Mucosa of rectum (tissue), 2 donors: ENCODE measurements around the gene KCTD8.

Experiments
- H3K27ac ChIP-seq, 2 donors: one replicate each; pipeline ENCODE4 v1.7.0; 2013; ENCODE audit warnings: inconsistent platforms in 2 of 2, low read depth in 2 of 2, low read length in 2 of 2
- H3K27me3 ChIP-seq, 2 donors: one replicate each; pipeline ENCODE4 v1.7.0; 2013; ENCODE audit warnings: low read length in 2 of 2; ENCODE audit not compliant: control insufficient read depth in 2 of 2, insufficient read depth in 2 of 2
- H3K36me3 ChIP-seq, 2 donors: one replicate each; pipeline ENCODE4 v1.7.0; 2013; ENCODE audit warnings: low read length in 2 of 2; ENCODE audit not compliant: control insufficient read depth in 2 of 2, insufficient read depth in 2 of 2
- H3K4me1 ChIP-seq, 2 donors: one replicate each; pipeline ENCODE4 v1.7.0; 2013; ENCODE audit warnings: low read length in 2 of 2, mild to moderate bottlenecking in 1 of 2; ENCODE audit not compliant: control insufficient read depth in 2 of 2, insufficient read depth in 2 of 2
- H3K4me3 ChIP-seq, 2 donors: one replicate each; pipeline ENCODE4 v1.7.0; 2013; ENCODE audit warnings: low read length in 2 of 2
- H3K9ac ChIP-seq, 2 donors: one replicate each; pipeline ENCODE4 v1.7.0; 2013; ENCODE audit warnings: low read length in 2 of 2, low read depth in 1 of 2, mild to moderate bottlenecking in 1 of 2
- H3K9me3 ChIP-seq, 2 donors: one replicate each; pipeline ENCODE4 v1.7.0; 2013; ENCODE audit warnings: low read length in 2 of 2; ENCODE audit not compliant: control insufficient read depth in 2 of 2
- donor health status: healthy.
- donor health status: Normal muscosa, but diverticular disease.

The KCTD8 gene

DNA sequence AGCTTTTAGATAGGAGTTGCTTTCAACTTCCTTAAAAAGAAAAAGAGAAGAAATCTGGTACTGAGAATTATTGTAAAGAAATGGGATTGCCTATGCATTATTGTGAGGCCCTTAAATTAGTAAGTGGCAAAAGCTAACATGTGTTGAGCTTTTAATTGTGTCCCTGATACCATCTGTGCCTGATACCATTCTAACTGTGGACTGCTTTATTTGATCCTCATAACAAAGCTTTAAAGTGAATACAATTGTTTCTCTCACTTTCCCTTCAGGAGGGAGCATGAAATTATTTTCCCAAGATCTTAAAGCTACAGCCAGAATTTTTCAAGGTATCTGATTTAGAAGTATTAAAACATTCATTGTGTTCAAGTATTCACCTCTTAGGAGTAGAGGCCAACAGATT is 9.9 kb downstream of the KCTD8 start:
- Histone ChIP-seq H3K4me1 (no peaks in the 10 kb centered on the region), H3K4me3 (no peak overlapping the region), H3K9me3 (no peaks in the 10 kb centered on the region), H3K9ac (no peak overlapping the region), H3K27me3 (no peaks in the 10 kb centered on the region), H3K36me3 (no peaks in the 10 kb centered on the region), H3K27ac (no peak overlapping the region)

DNA sequence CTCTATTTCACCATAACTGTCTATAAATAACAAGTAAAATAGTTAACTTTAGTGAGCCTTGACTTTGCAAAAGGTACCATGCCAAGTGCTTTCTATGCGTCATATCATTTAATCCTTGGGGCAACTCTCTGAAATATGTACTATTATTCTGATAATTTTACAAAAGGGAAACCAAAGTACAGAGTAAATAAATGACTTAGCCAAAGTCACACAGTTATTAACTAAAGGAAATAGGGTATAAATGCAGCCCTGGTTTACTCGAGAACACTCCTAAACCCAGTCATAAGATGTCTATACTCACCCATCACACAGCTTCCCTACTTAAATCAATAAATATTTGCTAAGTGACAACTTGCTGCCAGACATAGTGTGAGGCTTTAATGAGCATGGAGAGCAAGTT is 14.4 kb downstream of the KCTD8 start:
- Histone ChIP-seq H3K9me3 (no peaks in the 10 kb centered on the region), H3K4me3 (no peak overlapping the region), H3K4me1 (no peaks in the 10 kb centered on the region), H3K36me3 (no peaks in the 10 kb centered on the region), H3K27ac (no peak overlapping the region), H3K9ac (no peak overlapping the region), H3K27me3 (no peaks in the 10 kb centered on the region)

DNA sequence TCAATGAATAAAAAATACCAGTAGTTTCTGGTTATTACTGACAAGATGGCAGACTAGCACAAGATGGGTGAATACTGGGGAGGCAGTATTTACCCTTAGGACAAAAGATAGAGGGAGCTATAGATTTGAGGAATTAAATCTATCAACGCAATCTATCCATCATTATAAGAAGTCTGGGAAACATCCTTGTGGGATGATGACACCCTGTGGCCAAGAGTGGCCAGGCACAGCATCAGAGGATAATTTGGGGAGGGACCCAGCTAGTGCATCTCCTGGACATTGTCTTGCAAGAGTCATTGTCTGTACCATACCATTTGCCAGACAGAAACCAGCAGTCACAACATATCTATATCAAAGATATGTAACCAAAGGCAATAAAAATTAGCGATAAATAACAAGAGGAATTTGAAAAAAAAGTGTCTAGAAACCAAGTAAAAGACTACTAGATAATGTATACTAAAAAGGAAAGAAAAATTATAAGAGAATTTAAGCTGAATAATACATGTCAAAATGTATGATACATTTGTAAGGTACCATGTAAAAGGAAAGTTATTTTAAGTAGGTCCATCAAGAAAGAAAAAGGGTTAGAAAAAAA is 22.9 kb downstream of the KCTD8 start:
- Histone ChIP-seq H3K9me3 (no peaks in the 10 kb centered on the region), H3K36me3 (no peaks in the 10 kb centered on the region), H3K4me1 (no peaks in the 10 kb centered on the region), H3K4me3 (no peak overlapping the region), H3K9ac (no peak overlapping the region), H3K27me3 (no peaks in the 10 kb centered on the region), H3K27ac (no peak overlapping the region)

DNA sequence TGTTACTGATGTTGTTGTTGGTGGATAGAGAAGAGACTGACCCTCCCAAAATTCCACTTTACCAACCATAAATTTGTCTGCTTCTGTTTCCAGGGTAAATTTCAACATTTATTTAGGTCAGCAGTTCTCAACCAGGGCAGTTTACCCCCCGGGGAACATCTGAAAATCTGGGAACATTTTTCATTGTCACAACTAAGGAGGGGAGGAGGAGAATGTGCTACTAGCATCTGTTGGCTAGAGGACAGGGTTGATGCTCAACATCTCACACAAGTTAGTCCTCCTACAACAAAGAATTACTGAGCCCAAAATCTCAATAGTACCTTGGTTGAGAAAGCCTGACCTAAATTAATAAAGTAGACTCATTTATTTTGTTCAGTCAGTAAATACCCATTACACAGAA is 25.7 kb downstream of the KCTD8 start:
- Histone ChIP-seq H3K36me3 (no peaks in the 10 kb centered on the region), H3K9ac (no peak overlapping the region), H3K4me3 (no peak overlapping the region), H3K27ac (no peak overlapping the region), H3K27me3 (no peaks in the 10 kb centered on the region), H3K9me3 (no peaks in the 10 kb centered on the region), H3K4me1 (no peaks in the 10 kb centered on the region)

DNA sequence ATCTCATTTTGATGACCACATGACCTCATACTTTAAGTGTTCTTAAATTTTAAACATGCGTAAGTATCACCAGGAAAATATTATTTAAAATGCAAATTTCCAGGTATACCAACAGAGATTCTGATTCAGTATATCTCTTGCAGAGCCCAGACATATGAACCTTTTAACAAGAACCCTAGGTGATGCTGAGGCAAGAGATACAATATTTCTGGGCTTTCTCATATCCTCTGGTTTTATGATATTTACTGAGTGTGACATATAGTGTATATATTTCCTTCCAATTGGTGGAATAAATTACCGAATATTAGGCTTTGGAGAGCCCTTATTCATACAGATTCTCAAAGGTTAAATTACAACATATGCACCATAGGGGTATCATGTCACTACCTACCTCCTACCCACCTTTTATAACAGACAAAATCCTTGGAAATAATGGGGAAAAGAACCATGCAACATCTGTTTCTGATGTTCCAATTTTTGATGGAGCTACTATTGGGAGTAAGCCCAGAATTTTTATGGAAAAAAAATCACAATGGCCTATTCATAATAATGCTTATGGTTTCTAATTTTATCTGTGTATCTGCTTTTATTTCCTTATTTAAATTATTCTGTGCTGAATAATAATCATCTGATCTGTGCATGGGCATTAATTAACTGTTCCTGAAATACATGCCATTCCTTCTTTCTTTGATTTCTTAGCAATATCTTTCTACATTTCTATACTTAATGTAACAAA is 27.1 kb downstream of the KCTD8 start:
- Histone ChIP-seq H3K27ac (no peak overlapping the region), H3K4me3 (no peak overlapping the region), H3K9me3 (no peaks in the 10 kb centered on the region), H3K4me1 (no peaks in the 10 kb centered on the region), H3K9ac (no peak overlapping the region), H3K27me3 (no peaks in the 10 kb centered on the region), H3K36me3 (no peaks in the 10 kb centered on the region)

DNA sequence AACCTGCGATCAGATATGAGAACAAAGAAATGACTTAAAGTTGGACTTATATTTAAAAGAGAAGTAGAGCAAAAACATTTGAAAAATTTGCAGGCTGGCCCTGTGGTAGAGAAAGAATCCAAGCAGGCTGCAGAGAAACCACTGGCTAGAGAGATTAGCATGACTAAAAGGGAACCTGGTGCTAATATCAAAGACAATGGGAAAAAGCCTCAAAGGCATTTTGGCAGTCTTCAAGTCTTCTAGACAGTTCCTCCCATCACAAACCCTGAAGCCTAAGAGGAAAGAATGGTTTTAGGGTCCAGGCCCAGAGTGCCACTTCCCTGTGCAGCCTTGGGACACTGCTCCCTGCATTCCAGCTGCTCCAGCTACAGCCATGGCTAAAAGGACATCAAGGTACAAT is 33.4 kb downstream of the KCTD8 start:
- no peaks in the 10 kb centered on the region for H3K27me3 ChIP-seq
- H3K9ac ChIP-seq, result no peak overlapping the region
- no peak overlapping the region for H3K4me3 ChIP-seq
- no peaks in the 10 kb centered on the region for H3K4me1 ChIP-seq
- H3K27ac ChIP-seq, result no peak overlapping the region
- H3K9me3 ChIP-seq, result no peaks in the 10 kb centered on the region
- H3K36me3 ChIP-seq, result no peaks in the 10 kb centered on the region

DNA sequence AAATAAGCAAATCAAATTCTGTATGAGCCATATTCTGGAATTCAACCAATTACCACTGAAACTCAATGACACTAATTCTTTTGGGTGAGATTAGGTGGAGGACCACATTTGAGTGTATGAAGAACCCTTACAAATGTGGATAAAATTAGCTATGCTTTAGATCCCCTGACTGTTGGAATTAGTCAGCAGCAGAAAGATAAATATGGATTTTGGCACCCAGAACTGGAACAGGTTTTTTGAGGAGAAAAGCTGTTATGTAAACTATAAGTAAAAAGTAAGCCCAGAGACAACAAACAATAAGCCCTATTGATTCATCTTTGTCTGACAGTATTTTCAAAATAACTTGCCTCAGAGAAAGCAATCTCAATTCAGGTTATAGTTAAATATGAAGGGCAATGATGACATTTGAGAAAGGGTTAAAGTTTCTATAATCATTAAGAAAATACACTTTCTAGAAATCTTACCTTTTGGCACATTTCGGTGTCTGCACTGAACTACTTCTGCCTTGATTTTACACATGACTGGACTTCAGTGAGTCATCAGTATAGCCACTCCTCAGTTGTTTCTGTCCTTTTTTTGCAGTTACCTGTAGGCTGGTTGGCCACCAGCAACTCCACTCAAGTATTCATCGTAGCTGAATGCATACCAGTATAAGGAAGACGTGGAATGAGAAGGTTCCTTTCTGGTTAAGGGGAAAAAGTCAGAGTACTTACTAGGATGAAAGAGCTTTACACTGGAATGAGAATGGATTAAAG is 80.0 kb downstream of the KCTD8 start:
- H3K36me3 ChIP-seq, result no peaks in the 10 kb centered on the region

DNA sequence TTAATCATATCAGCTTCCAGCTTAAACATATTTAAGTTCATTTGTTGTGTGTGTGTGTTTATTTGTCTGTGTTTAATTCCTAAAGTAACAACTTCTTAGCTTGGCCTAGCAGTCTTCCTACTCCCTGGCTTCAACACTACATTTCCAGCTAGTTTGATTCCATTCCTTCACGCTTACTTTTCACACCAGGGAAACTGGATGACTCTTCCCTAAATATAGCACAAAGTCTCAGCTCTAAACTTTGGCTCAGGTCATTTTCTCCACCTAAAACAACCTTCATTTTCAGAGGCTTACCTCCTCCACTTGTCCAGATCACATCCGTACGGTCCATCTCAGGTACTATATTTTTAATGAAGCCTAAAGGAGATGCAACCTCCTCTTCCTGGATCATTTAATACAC is 94.4 kb downstream of the KCTD8 start:
- H3K4me3 ChIP-seq, result no peak overlapping the region
- no peaks in the 10 kb centered on the region for H3K36me3 ChIP-seq
- no peaks in the 10 kb centered on the region for H3K4me1 ChIP-seq
- no peaks in the 10 kb centered on the region for H3K27me3 ChIP-seq
- no peak overlapping the region for H3K9ac ChIP-seq
- H3K9me3 ChIP-seq, result no peaks in the 10 kb centered on the region
- H3K27ac ChIP-seq, result no peak overlapping the region

More for the DNA sequence above, 80.0 kb downstream of the KCTD8 start:
- Histone ChIP-seq H3K4me1 (no peaks in the 10 kb centered on the region), H3K9ac (no peak overlapping the region), H3K9me3 (no peaks in the 10 kb centered on the region), H3K4me3 (no peak overlapping the region), H3K27ac (no peak overlapping the region), H3K27me3 (no peaks in the 10 kb centered on the region)

DNA sequence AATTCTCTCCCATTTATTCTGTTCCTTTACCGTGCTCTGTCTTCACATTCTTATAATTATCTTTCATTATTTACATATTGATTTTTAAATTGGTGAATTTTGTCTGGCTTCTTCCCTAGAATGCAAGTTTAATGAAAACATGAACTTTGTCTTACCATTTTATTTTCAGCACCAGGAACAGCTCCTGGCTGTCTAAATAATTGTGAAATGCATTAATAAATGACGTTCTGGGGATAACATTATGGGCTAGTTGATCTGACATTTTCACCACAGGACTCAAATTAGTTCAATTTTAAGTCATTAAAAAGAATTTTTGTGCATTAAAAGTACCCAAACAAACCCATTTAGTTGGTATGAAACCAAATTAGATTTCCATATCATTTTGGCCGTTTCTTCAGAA is 97.5 kb downstream of the KCTD8 start:
- Histone ChIP-seq H3K27me3 (no peaks in the 10 kb centered on the region), H3K9ac (no peak overlapping the region), H3K36me3 (no peaks in the 10 kb centered on the region), H3K4me1 (no peaks in the 10 kb centered on the region), H3K9me3 (no peaks in the 10 kb centered on the region), H3K27ac (no peak overlapping the region), H3K4me3 (no peak overlapping the region)

DNA sequence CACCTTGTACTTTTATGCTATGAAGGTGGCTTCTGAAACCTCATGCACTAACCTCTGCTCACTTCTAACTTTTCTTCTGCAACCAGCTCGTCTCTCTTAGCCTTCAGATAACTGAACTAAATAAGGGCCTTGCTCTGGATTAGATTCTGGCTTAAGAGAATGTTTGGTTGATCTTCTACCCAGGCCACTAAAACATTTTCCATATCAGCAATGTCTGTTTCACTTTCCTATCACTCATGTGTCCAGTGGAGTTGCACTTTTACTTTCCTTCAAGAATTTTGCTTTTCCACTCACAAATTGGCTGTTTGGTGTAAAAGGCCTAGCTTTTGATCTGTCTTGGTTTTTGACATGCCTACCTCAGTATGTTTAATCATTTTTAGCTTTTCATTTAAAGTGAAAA is 105.8 kb downstream of the KCTD8 start:
- Histone ChIP-seq H3K36me3 (no peaks in the 10 kb centered on the region), H3K27ac (no peak overlapping the region), H3K9me3 (no peaks in the 10 kb centered on the region), H3K4me3 (no peak overlapping the region), H3K4me1 (no peaks in the 10 kb centered on the region), H3K9ac (no peak overlapping the region), H3K27me3 (no peaks in the 10 kb centered on the region)
